ENCODE results near the gene SLC25A47.
A peak's percentile ranks its signal among the peaks of the same experiment; 100 is the strongest.

Gene SLC25A47, protein sequence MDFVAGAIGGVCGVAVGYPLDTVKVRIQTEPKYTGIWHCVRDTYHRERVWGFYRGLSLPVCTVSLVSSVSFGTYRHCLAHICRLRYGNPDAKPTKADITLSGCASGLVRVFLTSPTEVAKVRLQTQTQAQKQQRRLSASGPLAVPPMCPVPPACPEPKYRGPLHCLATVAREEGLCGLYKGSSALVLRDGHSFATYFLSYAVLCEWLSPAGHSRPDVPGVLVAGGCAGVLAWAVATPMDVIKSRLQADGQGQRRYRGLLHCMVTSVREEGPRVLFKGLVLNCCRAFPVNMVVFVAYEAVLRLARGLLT

DNA sequence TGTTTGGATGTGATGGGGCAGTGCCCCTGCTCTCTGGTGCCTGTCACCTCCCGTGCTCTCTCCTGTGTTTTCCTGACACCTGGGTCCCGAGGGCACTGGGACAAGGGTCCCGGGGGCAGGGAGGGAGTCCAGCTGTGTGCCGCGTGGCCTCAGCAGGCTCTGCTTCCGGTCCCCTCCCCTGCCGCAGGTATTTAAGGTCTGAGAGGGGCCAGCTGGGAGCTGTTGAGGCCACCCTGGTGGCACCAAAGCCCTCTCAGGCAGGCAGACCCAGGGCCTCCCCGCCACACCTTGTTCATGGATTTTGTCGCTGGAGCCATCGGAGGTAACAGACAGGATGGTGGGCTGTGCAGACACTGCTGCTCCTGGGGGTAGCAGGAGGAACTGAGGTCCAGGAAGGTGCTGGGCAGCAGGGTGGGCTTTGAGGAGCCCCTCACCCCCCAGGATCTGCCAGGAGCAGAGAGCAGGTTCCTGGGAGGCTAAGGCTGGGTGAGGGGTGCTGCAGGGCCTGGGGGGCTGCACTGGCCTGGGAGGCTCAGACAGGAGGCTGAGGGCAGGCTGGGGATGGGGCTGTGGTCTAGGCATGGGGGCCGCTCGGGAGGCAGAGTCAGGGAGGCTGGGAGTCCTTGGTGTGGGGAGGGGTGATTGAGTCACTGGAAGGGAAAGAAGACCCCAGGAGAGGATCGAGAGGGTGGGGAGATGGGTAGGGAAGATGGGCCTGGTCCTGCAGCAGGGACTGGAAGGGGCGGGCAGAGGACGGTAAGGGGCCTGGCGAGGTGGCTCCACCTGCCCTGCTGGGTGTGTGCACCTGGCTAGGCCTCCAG, at the start of gene SLC25A47:
Gene SLC25A47 (plus strand): TSS at position 219 of the 821 bp plus-strand sequence. CDS start 76 bp downstream, at position 295.
- no peak within 1 kb of the TSS for H3K4me3 ChIP-seq (ENCODE audit: low read depth, low read length)
- TF ChIP-seq, protein P1, sequence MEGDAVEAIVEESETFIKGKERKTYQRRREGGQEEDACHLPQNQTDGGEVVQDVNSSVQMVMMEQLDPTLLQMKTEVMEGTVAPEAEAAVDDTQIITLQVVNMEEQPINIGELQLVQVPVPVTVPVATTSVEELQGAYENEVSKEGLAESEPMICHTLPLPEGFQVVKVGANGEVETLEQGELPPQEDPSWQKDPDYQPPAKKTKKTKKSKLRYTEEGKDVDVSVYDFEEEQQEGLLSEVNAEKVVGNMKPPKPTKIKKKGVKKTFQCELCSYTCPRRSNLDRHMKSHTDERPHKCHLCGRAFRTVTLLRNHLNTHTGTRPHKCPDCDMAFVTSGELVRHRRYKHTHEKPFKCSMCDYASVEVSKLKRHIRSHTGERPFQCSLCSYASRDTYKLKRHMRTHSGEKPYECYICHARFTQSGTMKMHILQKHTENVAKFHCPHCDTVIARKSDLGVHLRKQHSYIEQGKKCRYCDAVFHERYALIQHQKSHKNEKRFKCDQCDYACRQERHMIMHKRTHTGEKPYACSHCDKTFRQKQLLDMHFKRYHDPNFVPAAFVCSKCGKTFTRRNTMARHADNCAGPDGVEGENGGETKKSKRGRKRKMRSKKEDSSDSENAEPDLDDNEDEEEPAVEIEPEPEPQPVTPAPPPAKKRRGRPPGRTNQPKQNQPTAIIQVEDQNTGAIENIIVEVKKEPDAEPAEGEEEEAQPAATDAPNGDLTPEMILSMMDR (conservative IDR thresholded peaks at IDR 0.05; ENCODE audit: low read depth, low read length): no peak
- no peak for DNase-seq (ENCODE audit: low read depth)

DNA sequence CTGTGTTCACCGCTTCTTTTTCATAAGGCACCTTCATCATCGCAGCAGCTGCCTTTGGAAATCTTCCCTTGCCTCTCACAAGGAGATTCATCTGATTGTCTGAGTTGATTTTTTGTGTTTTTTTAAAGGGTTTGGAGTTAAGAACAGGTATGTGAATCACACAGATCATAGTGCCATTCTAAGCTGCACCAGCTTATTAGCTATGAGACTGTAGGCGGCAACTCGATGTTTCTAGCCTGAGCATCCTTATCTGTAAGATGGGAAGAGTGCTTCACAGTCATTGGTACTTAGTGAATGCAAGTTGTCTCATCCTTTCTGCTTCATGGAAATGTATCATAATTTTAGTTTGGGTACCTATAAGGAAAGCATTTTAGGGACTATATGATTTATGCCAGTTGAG, 48.9 kb upstream of the SLC25A47 start:
- H3K4me3 ChIP-seq (ENCODE audit: low read depth, low read length): no peak overlapping the region
- TF ChIP-seq, protein P1 (conservative IDR thresholded peaks at IDR 0.05; ENCODE audit: low read depth, low read length): no peak
- DNase-seq (ENCODE audit: low read depth): no peak

DNA sequence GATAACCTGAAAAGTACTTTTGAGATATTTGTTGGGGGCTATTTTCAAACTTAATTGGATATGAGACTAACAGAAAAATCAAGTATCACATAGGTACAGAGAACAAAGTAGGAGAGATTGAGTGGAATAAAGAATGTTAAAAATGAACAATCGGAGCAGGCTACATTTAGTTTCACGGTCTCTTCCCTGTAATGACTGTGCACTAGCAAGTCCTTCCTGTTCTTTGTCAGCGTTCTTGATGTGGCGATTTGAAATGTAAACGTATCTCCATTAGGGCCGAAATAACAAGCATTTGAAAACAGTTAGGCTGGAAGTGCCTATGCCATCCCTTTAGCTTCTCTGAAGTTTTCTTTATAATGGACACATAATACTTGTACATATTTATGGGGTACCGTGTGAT, 47.9 kb upstream of the SLC25A47 start:
- TF ChIP-seq, protein P1 (conservative IDR thresholded peaks at IDR 0.05; ENCODE audit: low read depth, low read length): no peak
- no peak for DNase-seq (ENCODE audit: low read depth)
- H3K4me3 ChIP-seq (ENCODE audit: low read depth, low read length): no peak overlapping the region

DNA sequence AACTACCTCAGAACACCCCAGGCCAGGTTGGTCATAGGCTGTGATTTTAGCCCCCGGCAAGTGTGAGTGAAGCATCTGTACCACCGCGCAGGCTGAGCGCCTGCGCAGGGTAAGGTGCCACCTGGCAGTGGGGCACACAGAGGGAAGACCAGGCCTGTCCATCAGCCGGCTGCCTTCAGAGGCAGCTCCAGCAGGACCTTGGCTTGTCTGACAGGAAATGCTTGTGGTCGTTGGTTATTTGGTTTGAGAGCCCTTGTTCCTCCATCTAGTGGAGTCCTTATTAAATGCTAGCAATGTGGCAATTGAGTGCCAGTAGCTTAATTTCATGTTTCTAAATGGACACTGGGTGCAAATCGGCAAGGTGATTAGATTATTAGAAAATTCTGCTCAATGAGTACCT, 44.4 kb upstream of the SLC25A47 start:
- peak; percentile 85 for DNase-seq (ENCODE audit: low read depth)
- H3K4me3 ChIP-seq (ENCODE audit: low read depth, low read length): no peak overlapping the region
- TF ChIP-seq, protein P1 (conservative IDR thresholded peaks at IDR 0.05; ENCODE audit: low read depth, low read length): peak; percentile 51

DNA sequence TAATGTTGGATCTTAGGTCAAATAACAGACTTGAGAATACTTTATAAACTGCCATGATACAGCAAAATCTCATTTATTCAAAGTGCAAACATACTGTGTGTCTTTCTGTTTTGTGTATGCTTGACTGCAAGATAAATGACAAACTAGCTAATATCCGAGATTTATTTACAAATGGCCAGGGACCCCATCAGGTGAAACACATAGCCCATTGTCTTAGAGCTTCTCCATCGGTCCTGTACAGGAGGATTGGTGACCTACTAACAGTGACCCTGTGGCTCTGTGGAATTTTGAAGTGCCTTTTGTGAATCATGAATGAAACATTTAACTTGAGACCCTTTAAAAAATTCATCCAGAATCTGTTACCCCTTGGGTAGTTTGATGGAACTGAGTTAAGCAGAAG, 44.0 kb upstream of the SLC25A47 start:
- TF ChIP-seq, protein P1 (conservative IDR thresholded peaks at IDR 0.05; ENCODE audit: low read depth, low read length): no peak
- no peak overlapping the region for H3K4me3 ChIP-seq (ENCODE audit: low read depth, low read length)
- DNase-seq (ENCODE audit: low read depth): no peak

DNA sequence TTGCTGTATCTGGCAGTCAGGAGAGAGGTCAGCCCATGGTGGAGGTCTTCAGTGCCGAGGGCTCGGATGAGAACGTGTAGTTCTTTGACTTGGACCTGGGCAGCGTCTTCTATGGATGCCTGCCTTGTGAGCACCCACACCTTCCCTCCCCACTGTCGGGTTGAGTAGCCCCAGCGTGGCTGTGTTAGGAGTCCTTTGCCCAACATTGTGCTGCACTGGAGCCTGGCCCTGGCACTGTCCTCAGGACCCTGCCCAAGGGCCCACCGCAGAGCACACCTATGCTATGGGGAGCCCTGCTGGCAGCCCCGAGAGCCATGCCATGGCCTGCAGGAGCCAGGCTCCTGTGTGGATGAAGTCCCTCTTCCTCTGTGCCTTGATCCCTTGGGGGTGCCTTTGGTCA, 43.6 kb upstream of the SLC25A47 start:
- TF ChIP-seq, protein P1 (conservative IDR thresholded peaks at IDR 0.05; ENCODE audit: low read depth, low read length): no peak
- no peak overlapping the region for H3K4me3 ChIP-seq (ENCODE audit: low read depth, low read length)
- DNase-seq (ENCODE audit: low read depth): no peak

Measured in choroid plexus epithelial cell (primary cell).